ENCODE measurements around the gene UNG. TPM values are rescaled to one million over a fixed set of nuclear protein-coding genes. Genes with fewer than 3 reads are reported as not detected.
A peak's percentile ranks its signal among the peaks of the same experiment; 100 is the strongest.

Gene UNG
- total and polyA plus RNA-seq, 2 of the 8 experiments (the other 6 are each of a cell fraction or from before 2014, with no cell fraction given): 71.6 to 163 TPM

- TF ChIP-seq CHD7 (IDR thresholded peaks at IDR 0.05; ENCODE audit: insufficient replicate concordance, low read length) (no peak), PHF8 (conservative IDR thresholded peaks at IDR 0.05; ENCODE audit: low read depth, low read length) (peak; percentile 66), KDM4A (IDR thresholded peaks at IDR 0.05; ENCODE audit: low read depth, low read length, severe bottlenecking) (peak; percentile 66), CHD2 (IDR thresholded peaks at IDR 0.05; ENCODE audit: low read length) (peak; percentile 70; the same call in 1 of the 2 replicates), EP300 (IDR thresholded peaks at IDR 0.05; ENCODE audit: borderline replicate concordance in 1 of 2, low read depth in 2 of 2, low read length in 2 of 2) (peak in 1 of 2 experiments; percentile 50; a peak in 1 of 3 replicates), CTCF (IDR thresholded peaks at IDR 0.05; ENCODE audit: control extremely low read depth in 1 of 3, insufficient read depth in 1 of 3, low read depth in 1 of 3, low read length in 3 of 3) (no peak)
Measured at GRCh38 chr12:109052414-109053323, 44.7 kb upstream of the UNG start, which contains the start of gene USP30 (continued).
